Measurements from ENCODE around the gene ZBTB1.

The ZBTB1 gene
- total RNA-seq, result 257 to 352 reads per million in 2 donors

- DNase-seq, result peak; percentile 66 to 95 (median 83)
Observed at GRCh38 chr14:64504310-64504896, at the start of gene ZBTB1. Gene ZBTB1 (plus strand): TSS chr14:64504770. CDS start chr14:64521505, 16,735 bp downstream.

- DNase-seq, result no peak
Observed at GRCh38 chr14:64459405-64460136, 45.0 kb upstream of the ZBTB1 start.

DNA sequence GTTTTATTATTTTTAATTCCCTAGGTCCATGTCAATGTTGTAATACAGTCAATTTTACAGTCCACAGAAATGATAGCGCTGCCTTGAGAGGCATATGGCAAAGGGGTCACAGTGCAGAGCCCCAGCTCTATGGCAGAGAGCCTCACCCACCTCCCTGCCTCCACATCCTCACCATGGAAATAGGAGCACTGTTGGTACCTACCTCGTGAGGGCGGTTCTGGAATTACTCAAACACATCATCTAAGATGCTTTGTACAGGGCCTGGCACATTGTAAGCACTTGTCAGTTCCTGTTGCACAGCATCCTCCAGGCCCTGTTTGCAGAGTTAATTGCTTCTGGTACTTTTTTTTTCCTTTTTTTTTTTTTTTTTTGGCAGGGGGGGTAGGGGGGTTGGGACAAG, 43.3 kb upstream of the ZBTB1 start:
- no peak for DNase-seq

GRCh38 chr14:64463195-64463594, 41.4 kb upstream of the ZBTB1 start:
- no peak for DNase-seq

- no peak for DNase-seq
Observed at GRCh38 chr14:64463873-64464272, 40.7 kb upstream of the ZBTB1 start.

DNA sequence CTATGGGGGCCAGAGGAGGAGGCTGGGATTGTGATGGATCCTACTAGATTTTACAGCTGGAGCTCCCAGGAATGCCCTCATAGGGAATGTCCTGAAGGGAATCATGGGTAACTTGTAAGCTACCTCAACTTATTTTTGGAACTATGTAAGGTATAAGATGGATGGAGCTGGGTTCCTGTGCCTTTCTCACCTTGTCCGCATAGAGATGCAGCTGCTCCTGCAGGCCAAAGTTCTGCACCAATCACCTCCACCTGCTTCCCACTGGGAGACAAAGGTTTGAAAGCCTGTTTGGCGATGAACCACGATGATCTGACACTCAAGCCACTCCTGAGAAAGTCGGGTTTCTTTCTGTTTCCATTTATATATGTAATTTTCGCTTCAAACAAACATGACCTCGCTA, 39.9 kb upstream of the ZBTB1 start:
- no peak for DNase-seq

DNA sequence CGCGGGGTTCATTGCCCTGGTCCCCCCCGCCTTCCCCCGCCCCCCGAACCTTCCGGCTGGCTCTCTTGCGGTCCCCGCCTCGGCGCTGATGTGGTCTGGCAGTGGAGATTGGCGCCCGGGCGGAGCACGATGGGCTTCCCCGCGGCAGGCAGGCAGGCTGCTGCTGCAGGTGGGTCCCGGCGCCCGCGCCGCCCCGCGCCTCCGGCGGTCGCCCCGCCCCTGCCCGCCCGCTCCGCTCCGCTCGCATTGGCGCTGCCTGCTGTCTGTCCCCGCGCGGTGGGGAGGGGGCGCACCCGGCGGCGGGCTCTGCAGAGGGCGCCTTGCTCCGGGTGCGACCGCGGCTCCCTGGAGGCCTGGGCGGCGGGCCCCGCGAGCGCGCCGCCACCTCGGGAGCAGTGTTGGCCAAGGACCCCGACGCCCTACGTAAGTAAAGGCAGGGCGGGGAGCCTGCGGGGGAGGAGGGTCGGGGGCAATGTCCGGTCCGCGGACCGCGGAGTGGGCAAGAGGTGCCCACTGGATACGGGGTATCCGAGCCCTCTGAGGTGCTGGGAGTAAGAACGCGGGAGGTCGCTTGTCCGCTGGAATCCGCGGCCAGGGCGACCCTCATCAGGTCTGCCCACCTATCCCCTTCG, 39.3 kb upstream of the ZBTB1 start, which contains the start of gene AKAP5:
Gene AKAP5, plus strand, starts transcription at position 309 of the 632 bp plus-strand sequence. CDS start 2,896 bp downstream, outside the sequence.
- peak; percentile 51 to 70 (median 61) for DNase-seq

GRCh38 chr14:64465831-64466554, 38.6 kb upstream of the ZBTB1 start:
- no peak for DNase-seq

DNA sequence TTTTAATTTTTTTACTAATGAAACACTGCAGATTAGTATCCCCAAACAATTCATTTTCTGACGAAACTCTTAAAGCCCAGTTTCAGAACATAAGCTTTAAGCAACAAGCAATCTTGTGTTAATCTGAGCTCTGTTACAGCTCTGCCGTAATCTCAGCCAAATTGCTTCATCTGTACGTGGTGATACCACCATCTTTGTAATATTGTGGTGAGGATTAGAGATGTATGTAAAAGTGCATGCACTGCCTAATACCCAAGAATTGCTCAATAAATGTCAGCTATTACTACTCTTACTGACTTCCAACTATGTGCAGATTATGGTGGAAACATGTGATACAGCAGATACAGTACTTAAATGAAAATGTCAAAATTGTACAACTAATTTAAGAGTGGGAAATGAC, 37.5 kb upstream of the ZBTB1 start:
- no peak for DNase-seq

DNA sequence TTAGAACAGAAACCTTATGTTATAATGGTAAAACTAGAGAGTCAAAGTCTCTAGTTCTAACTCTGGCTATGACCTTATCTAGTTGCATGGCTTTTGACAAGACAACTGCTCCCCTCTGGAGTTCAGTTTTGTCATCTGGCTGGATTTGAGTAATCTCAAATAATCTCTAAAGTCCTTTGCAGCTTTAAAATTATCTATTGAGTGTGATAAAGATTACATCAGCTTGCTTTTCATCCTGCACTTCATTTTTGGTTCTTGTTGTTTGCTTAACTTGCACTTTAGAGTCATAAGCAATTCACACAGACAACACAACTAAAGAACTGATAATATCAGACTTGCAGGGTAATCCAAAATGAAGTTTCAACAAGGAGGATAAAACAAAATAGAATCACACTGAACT, 37.0 kb upstream of the ZBTB1 start:
- DNase-seq, result peak in 1 of 5 experiments; percentile 68

GRCh38 chr14:64468451-64468850, 36.1 kb upstream of the ZBTB1 start:
- DNase-seq, result no peak

DNA sequence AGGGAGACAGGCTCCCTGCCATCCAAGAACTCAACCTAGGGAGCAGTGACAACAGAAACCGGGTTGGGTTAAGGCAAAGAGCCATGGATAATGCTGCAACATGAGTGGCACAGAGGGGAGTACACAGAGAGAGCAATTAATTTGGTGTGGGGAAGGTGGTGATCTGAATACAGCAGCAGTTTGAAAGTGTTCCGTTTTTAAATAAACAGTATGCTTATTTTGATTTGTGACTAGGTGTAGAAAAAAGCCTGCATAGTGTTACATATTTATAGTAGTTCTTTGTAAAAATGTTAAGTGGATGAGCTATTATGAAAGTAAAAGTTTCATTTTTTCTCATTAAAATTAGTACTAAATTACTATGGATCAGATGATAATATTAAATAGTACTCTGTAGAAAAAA, 30.5 kb upstream of the ZBTB1 start:
- DNase-seq, result no peak

DNA sequence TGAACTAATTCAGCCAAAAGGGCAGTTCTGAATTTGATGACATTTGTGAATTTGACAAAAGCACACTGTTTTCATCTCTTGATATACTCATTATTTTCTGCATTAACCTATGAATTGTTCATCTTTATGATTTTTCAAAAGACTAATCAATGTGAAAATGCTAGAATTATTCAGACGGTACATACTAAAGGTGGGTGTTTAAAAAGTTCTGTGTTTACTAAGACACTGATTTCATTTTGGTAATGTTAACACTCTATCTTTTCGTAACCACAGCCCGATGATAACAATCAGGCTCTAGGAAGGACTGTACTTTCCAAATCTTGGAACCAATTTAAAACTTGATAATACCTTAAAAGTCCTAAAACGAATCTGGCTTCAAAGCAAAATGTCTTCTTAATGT, 29.9 kb upstream of the ZBTB1 start:
- no peak for DNase-seq

GRCh38 chr14:64475585-64476273, 28.8 kb upstream of the ZBTB1 start:
- no peak for DNase-seq

DNA sequence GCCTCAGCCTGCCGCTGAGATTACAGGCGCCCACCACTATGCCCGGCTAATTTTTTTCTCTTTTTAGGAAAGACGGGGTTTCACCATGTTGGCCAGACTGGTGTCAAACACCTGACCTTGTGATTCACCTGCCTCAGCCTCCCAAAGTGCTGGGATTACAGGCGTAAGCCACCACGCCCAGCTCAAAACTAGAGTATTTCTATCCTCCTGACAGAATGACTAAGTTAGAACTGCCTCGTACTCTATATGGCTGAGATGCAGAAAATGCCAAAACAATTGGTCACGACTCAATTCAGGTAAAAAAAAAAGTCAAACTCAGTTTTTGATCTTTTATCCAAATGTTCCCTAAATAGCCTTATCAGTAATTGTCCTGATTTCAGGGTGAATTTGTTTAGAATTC, 28.1 kb upstream of the ZBTB1 start:
- DNase-seq, result no peak

DNA sequence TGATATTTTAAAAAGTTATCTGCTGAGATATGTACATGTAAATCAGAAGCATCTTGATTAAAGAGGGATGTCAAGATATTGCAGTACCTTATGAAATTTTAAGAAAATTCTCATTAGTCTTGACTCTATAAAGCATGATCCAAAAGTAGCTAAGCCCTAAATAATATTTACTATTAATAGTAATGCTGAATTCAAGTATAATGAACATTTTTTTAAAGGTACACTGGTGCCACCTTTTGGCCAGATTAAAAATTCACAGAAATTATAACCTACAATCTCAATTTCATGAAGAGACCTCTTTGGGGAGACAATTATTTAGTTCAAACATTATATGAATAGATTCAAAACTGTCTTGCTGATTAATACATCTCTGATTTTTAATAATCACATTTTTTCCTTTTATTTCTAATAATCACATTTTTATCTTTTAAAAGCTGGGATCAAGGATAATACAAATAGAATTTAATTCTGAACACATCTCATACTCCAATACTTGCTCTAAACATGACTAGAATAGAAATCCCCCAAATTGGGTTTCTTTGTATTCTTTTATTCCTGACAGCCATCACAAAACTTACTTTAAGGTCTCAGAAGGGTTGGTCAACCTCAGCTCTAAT, 25.8 kb upstream of the ZBTB1 start:
- DNase-seq, result no peak

- DNase-seq, result no peak
Observed at GRCh38 chr14:64488590-64489099, 15.9 kb upstream of the ZBTB1 start.

GRCh38 chr14:64491637-64492036, 12.9 kb upstream of the ZBTB1 start:
- no peak for DNase-seq

GRCh38 chr14:64493455-64493854, 11.1 kb upstream of the ZBTB1 start:
- no peak for DNase-seq

- DNase-seq, result no peak
Observed at GRCh38 chr14:64495252-64495651, 9.3 kb upstream of the ZBTB1 start.

GRCh38 chr14:64496764-64497163, 7.8 kb upstream of the ZBTB1 start:
- DNase-seq, result peak in 1 of 5 experiments; percentile 18

GRCh38 chr14:64500088-64500487, 4.5 kb upstream of the ZBTB1 start:
- no peak for DNase-seq

All from T-helper 2 cell (primary cell).